ENCODE measurements around the gene TLN1.
A peak's percentile ranks its signal among the peaks of the same experiment; 100 is the strongest.

Gene TLN1

DNA sequence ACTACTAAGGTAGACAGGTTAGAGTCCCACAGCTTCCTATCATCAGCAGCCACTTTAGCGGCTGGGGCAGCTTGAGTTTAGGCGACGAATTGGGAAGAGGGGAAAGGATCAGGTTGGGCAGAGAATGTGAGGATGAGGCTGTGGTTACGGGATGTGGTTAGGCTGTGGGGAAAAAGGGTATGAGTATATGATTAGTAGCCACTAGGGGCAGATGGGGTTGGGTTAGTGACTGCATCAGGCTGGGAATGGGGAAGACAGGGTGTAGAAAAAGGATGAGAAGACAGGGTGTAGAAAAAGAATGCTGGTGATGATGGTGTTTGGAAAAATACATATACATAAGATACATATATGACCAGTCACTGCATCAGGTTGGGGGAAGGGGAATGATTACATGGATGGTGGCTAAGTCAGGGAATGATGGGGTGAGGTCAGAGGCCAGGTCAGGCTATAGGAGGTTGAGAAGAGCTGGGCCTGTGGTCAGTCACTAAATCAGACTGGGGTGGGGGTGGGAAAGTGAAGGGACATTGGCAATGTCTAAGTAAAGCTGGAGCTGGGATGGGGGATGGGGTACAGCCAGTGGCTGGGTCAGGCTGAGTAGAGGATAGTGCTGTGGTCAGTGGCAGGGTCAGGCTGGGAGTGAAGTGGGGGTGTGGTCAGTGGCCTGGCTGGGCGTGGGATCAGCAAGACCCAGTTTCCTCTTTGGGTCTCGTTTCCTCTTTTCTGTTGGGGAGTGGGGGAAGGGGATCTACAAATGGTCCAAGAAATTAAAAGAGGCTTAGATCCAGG lies 2.1 kb downstream of the TLN1 start:
- DNase-seq (ENCODE audit: low read depth), result no peak

DNA sequence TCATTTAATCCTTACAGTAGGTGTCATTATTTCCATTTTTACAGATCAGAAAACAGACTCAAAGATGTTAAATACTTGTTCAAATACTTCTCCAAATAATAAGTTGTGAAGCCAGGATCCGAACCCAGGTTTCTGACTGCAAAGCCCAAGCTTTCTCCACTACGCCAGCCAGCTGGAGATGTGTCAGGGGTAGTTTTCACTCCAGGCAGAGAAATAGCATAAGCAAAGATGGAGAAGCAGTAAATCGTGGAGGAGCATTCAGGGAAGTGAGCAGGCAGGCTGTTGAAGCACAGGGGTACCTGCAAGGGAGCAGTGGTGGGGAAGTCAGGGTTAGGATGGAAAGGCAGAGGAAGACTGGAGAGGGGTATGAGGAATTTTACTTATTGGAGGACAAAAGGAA lies 2.9 kb downstream of the TLN1 start:
- no peak for DNase-seq (ENCODE audit: low read depth)

- DNase-seq (ENCODE audit: low read depth), result peak; percentile 10
Measured at GRCh38 chr9:35728041-35728971, 3.7 kb downstream of the TLN1 start.

DNA sequence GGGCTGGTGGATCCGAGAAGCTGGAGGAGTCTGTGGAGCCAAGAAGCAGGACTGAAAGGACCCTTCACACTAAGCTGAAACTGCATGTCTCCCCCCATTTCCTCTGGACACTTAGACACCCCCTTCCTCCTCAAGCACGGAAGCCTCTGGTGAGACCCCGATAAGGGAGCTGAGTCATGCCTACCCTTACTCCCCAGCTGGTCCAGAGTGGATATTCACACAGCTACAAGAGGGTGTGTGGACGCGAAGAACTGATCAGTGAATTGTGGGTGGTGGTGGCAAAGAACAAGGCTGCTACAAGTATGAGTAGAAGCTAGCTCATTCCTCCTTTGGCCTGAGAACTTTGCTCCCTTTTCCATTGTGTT lies 4.3 kb downstream of the TLN1 start:
- DNase-seq (ENCODE audit: low read depth), result no peak

GRCh38 chr9:35726931-35727330 lies 5.1 kb downstream of the TLN1 start:
- no peak for DNase-seq (ENCODE audit: low read depth)

- DNase-seq (ENCODE audit: low read depth), result no peak
Measured at GRCh38 chr9:35725362-35725761, 6.6 kb downstream of the TLN1 start.

GRCh38 chr9:35723908-35724307 lies 8.1 kb downstream of the TLN1 start:
- DNase-seq (ENCODE audit: low read depth), result no peak

DNA sequence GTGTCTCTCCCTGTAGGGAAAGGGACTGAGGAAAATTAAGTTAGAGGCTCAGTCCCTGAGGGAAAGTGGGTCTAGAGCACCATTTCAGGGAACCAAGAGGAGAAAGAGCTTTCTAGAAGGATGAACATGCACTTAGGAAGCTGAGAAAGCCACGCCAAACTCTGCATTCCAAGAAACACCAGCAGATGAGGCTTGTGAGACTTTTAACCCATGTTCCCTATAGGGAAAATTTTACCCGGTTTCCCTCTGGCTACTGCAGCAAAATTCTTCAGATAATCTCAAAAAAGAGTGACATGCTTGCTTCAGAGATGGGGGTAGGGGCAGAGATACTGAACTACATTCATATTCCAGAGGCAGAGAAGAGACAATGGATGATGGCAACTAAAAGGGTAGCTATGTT lies 8.6 kb downstream of the TLN1 start:
- no peak for DNase-seq (ENCODE audit: low read depth)

GRCh38 chr9:35719546-35719945 lies 12.4 kb downstream of the TLN1 start:
- DNase-seq (ENCODE audit: low read depth), result no peak

- DNase-seq (ENCODE audit: low read depth), result no peak
Measured at GRCh38 chr9:35718721-35719511, 13.1 kb downstream of the TLN1 start.

DNA sequence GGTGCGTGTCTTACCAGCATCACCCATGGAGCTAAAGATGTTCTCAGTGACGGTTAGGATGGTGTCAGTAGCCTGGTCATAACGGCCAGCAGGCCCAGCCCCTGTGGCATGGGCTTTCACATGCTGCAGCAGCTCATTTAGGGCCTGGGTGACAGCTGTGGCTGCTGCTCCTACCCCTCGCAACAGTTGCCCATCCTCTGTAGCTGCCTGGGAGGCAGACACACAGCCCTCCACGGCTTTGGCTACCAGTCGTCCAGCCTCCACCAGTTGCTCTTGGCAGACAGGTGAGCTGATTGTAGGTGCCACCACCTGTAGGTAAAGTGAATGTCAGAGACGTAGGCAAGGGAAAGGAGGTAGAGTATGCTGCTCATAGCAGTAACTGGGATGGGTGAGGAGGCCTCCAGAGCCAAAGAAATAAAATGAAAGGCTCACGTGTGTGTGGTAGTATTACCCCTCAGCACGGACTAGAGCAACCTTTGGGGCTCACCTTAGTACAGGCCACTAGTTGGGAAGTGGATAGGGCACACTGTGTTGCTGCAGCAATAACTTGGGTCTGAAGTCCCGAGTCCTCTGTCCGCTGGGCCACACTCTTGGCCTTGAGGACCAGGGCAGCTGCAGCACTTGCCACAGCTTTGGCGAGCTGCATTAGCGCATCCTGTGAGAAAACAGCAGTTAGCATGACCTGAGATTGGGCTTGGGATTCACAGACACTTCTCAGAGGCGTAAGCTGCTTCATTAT lies 14.7 kb downstream of the TLN1 start:
- DNase-seq (ENCODE audit: low read depth), result no peak

- DNase-seq (ENCODE audit: low read depth), result no peak
Measured at GRCh38 chr9:35716230-35716629, 15.8 kb downstream of the TLN1 start.

DNA sequence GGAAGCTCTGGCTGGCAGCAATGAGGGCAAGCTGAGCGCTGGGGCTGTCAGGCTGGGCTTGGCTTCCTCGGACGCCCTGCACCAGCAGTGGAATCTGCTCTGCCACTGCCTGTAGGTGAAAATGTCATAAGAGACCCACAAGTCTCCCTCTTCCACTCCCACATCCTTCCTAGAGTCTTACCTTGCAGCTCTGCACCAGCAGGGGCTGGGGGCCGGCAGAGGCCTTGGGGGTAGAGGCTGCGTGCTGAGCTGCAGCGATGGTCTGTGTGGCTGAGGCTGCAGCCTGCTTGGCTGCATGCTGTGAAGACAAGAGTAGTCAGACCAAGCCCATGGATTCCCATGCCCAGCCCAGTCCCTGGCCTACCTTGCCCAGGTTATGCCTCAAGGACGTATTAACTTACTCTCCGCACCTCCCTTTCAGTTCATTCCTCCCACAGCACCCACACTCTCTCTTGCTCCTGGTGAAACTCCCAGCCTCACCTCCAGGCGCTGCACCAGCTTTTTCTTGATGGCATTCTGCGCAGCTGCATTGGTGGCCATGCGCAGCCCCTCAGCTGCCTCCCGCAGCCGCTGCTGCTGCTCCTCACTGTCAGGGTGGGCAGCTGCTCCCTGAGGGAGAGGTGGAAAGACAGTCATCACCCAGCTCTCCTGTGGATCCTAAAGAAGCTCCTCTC lies 17.3 kb downstream of the TLN1 start:
- no peak for DNase-seq (ENCODE audit: low read depth)

DNA sequence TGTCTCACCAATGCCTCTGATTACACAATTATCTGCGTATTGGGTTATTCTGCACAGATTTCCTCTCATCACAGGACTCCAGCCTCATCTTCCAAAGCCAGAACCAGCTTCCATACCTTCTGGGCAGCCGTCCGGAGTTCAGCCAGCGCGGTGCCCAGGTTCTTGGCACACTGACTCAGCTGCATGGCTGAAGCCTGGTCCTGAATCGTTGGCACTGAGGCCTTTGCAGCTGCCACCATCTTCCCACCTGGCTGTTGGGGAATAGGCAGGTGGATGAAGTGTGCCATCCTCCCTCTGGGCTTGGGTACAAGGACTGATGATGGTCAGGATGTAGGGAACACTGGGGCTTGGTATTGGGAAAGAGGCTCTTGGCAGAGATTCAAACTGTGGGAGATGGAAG lies 17.9 kb downstream of the TLN1 start:
- DNase-seq (ENCODE audit: low read depth), result no peak

- DNase-seq (ENCODE audit: low read depth), result no peak
Measured at GRCh38 chr9:35713578-35713977, 18.4 kb downstream of the TLN1 start.

DNA sequence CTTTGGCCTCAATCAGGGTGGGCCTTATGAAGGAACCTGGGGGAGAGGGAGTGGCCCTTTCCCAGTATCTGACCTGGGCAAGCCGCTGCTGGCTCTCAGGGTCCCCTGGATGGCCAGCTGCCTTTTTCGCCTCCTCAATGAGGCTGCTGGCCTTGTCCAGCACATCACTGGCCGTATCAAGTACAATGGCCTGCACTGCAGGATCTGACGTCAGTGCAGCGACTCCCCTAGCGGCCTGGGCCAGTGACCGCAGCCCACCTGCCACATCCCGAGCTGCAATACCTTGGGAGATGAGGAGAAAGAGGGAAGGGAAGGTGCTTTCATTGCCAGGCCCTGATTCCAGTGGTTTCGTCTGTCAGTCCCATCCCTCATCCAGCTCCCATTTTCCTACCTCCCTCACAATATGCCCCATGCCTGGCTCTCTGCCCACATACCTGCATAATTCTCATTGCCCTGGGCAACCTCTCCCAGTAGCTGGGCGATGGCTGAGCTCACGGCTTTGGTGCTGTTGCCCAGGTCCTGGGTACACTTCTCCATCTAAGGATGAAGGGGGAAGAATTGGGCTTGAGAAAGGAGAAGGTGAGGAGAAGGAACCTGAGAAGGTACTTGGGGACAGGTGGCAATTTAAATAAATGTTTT lies 19.1 kb downstream of the TLN1 start:
- DNase-seq (ENCODE audit: low read depth), result no peak

- DNase-seq (ENCODE audit: low read depth), result no peak
Measured at GRCh38 chr9:35711501-35712428, 20.2 kb downstream of the TLN1 start.

GRCh38 chr9:35710818-35711500 lies 21.0 kb downstream of the TLN1 start:
- no peak for DNase-seq (ENCODE audit: low read depth)

DNA sequence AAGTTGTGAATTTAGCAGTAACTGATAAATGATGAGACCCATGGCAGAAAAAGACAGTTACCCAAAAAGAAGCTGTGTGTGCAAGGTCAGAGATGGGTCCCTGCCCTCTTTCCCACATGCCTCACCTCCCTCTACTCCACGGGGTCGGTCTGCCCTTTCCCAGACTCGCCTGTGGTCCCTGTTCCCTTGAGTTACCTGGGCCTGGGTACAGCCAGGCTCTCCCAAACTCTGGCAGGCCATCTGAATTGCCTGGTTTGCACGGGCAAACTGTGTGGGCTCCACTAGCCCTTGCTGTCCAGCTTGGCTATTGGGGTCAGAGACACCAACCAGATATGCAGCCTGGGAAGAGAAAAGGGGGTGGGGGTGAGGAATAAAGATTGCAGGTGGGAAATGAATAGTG lies 23.8 kb downstream of the TLN1 start:
- no peak for DNase-seq (ENCODE audit: low read depth)

Data from activated T-helper 1 cell treated with Interleukin-2 at 50 U/mL for 16 hours (primary cell).